Measurements from ENCODE around the gene PRPSAP2. TPM values are rescaled to one million over a fixed set of nuclear protein-coding genes. Genes with fewer than 3 reads are reported as not detected.
"Not testable (repeated sequence)": the region's sequence is repeated elsewhere in the genome, so short reads cannot be mapped to it uniquely, and the experiment has no call there.

PRPSAP2 gene
- 15.9 TPM for total RNA-seq
- long read RNA-seq, partial matches to known transcripts = 0 of 14 reads
- long read RNA-seq, other reads (novel, unspliced or antisense) = 11 of 14 reads

DNA sequence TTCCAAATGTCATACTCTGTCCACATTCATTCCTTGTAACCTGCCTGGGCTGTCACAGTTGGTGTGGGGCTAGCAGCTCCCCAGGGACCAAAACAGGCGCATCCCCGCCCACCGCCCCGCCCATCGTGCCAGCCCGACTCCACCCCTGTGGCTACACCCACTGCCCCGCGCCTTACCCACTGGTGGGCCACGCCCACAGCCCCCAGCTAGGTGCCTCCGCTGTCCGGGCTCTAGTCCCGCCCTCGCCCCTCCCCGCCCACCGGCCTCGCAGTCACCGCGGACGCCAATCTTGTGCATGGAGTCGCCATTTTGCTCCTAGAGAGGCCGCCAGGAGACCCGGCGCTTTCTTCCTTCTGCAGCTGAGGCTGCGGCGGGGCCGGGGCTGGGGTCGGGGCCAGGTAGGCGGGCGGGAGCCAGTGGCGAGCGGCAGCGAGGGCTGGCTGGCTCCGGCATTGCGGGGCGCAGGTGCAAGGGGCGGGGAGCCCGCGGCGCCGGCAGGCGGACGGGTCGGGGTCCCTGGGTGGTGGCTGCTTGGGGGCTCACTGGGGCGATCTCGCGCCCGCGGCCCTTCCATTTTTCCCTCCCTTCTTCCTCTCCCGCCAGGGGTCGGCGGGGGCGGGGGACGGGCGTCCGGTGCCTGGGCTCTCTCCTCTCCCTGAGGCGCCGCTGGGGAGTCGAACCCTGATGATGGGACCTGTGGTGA lies at the start of gene PRPSAP2:
Gene PRPSAP2 (plus strand): TSS at position 268 of the 703 bp plus-strand sequence. CDS start 7,703 bp downstream, outside the sequence.
- intact Hi-C loops (cut with DNase I) = no loop called here
- peak; percentile 97 for ATAC-seq
- peak; percentile 98 for DNase-seq (ENCODE audit: missing footprints)

GRCh38 chr17:18815924-18816323 lies 42.0 kb upstream of the PRPSAP2 start:
- intact Hi-C loops (cut with DNase I); ATAC-seq; DNase-seq (ENCODE audit: missing footprints): not testable (repeated sequence)

DNA sequence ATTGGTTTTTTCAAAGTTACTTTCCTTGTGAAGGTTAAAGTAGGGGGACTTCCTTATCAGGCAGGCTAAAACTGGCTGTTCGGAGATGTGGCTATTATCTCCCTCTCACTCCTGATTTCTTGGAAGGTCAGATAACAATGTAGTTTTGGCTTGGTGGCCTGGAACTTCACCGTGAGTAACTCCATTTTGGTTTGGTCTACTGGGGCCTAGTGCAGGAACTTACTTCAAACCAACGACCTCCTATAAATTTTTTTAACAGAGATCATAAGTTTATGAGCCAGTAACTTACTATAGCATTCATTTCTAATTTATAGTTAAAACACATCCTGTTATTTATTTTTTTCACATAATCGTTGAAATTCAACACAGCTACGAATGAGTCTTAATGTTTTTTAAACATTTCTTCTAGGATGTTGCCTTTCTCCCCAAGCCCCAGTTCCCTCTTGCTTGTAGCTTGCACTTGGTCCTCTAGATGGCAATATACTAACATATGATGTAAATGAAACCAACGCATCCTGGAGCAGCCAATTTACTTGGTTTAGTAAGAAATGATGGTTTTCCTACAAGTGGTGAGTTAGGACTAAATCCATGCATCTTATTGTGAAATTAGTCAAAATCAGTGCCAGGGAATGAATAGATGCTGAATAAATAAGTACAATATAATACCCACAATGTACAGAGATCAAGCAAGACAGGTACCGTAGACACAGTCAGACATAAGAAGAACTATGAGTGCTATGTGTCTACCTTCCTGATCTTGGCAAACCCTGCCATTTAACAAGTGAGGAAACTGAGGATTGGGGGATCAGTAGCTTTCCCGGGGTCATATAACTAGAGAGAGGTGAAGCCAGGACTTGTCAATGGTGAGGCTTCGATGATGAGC lies 41.2 kb upstream of the PRPSAP2 start:
- ATAC-seq = peak; percentile 64
- intact Hi-C loops (cut with DNase I); DNase-seq (ENCODE audit: missing footprints): not testable (repeated sequence)

DNA sequence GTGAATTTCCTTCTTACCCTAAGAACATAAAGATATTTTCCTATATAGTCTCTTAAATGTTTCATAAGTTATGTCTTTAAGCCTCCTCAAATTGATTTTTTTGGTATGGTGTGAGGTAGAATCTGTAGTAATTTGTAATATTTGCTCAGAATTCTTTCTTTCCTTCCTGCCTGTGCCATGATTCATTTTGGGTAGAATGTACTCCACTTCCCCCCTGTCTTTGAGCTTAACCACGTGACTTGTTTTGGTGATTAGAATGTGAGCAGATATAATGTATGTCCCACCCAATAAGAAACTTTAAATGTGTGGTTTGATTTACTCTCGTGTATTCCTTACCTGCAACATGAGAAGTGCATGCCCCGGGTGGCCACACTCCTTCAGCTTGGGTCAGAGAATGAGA lies 36.5 kb upstream of the PRPSAP2 start:
- ATAC-seq; DNase-seq (ENCODE audit: missing footprints): not testable (repeated sequence)

GRCh38 chr17:18827613-18828012 lies 30.3 kb upstream of the PRPSAP2 start:
- ATAC-seq; DNase-seq (ENCODE audit: missing footprints); intact Hi-C loops (cut with DNase I): not testable (repeated sequence)

More for the DNA sequence above, 36.5 kb upstream of the PRPSAP2 start:
- intact Hi-C loops (cut with DNase I) = not testable (repeated sequence)

DNA sequence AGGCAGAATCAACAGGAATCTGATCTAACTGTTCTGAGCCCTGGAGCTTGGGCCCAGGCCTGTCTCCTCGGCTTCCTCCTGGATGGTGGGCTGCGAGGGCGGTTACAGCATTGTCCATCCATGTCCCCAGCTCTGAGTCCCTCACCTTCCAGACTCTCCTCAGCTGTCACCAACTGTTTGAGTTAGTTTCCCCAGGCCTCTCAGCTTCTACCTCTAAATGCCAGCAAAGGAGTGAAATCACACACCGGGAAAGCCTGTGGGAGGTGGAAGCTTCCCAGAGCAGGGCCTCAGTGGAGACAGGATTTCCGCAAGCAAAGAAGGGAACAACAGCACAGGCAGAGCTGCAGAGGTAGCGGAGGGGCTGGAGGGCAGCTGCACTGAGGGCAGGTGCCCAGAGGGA lies 9.4 kb upstream of the PRPSAP2 start:
- no peak for DNase-seq (ENCODE audit: missing footprints)
- intact Hi-C loops (cut with DNase I) = no loop called here
- ATAC-seq = no peak

GRCh38 chr17:18850679-18851078 lies 7.3 kb upstream of the PRPSAP2 start:
- ATAC-seq (no peak), DNase-seq (ENCODE audit: missing footprints) (no peak)
- intact Hi-C loops (cut with DNase I) = no loop called here

DNA sequence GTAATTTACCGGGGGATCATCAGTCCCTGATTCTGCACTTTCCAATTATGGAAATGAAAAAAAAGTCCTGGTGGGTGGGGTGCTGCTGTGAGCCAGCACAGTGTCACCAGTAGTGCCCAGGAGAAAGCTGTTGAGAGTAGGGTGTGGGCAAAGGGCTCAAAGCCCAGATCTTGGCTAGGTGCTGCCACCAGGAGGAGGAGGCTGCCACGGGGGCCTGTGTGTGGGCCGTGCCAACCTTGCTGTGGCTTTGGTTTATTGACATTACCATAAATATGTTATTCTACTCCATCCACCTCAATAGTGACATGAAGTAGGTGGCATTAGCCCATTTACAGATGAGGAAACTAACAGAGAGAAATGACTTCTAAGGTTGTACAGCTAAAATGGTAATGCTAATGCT lies 6.7 kb upstream of the PRPSAP2 start:
- intact Hi-C loops (cut with DNase I) = no loop called here
- ATAC-seq (no peak), DNase-seq (ENCODE audit: missing footprints) (no peak)

GRCh38 chr17:18854956-18855355 lies 3.0 kb upstream of the PRPSAP2 start:
- intact Hi-C loops (cut with DNase I) = no loop called here
- ATAC-seq = no peak
- DNase-seq (ENCODE audit: missing footprints) = no peak

DNA sequence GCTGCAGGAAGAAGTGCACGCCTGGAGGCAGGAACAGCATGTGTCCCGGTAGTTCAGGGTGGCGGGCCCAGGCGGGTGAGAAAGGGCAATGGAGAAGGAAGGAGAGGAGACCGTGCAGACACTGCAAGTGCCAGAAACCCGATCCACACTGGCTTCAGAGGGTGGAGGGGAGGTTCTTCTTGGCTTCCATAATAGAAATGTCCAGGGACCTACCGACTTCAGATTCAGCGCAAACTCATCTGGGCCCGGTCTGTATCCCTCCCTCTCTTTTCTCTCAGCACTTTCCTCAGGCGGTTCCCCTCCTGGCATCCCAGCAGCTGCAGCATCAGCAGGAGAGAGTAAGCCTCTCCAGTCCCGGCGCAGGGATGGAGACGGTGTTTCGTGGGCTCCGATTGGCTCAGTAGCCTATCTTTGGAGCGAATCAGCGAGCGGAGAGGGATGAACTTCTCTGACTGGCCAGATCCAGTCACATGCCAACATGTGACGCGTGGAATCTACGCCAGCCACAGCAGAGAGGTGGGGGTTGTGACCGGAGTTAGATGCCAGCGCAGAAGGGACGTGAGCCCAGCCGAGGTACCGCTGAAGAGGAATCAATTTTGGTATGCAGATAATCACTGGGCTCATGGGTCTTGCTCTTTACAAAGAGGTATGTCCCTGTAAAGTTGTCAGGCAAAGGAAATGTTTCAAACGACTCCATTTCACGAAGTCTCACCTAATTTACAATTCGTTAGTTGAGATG lies 1.9 kb upstream of the PRPSAP2 start:
- intact Hi-C loops (cut with DNase I) = no loop called here
- ATAC-seq (peak; percentile 92), DNase-seq (ENCODE audit: missing footprints) (peak; percentile 95)

DNA sequence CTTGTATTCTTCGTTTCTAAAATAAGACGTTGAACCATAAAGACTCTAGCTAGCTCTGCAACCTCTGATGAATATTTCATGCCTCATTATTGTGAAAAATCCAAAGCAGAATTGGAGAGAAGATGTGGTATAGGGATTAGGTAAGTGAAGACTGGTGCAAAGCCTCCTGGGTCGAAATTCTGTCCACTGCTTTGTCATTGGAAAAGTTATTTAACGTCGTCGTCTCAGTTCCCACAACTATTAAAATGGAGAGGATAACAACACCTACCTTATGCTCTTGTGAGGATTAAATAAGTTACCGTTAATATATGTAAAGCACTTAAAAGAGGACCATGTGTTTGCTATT lies 1.4 kb upstream of the PRPSAP2 start:
- intact Hi-C loops (cut with DNase I) = no loop called here
- DNase-seq (ENCODE audit: missing footprints) (no peak), ATAC-seq (no peak)

- ATAC-seq = no peak
- DNase-seq (ENCODE audit: missing footprints) = no peak
- intact Hi-C loops (cut with DNase I) = no loop called here
Measured at GRCh38 chr17:18858567-18859245, 775 bp downstream of the PRPSAP2 start.

DNA sequence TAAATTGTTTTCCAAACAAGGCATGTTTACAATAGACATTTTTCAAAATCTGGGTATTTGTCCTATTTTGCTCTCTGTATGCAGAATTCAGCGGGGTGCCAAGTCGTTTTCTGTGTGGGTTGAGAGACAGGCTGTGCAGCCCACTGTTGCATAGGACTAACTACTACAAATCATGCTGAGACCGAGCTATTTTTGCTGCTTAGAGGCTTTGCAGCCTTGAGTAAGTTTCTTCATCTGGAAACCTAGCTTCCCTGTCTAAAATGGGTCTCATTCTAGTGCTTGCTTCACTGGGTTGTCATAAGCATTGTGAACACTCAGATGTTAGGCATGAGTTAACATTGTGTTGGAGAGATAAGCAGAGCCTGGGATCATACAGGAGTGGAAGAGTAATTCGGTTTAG lies 1.3 kb downstream of the PRPSAP2 start:
- ATAC-seq = no peak
- no peak for DNase-seq (ENCODE audit: missing footprints)

DNA sequence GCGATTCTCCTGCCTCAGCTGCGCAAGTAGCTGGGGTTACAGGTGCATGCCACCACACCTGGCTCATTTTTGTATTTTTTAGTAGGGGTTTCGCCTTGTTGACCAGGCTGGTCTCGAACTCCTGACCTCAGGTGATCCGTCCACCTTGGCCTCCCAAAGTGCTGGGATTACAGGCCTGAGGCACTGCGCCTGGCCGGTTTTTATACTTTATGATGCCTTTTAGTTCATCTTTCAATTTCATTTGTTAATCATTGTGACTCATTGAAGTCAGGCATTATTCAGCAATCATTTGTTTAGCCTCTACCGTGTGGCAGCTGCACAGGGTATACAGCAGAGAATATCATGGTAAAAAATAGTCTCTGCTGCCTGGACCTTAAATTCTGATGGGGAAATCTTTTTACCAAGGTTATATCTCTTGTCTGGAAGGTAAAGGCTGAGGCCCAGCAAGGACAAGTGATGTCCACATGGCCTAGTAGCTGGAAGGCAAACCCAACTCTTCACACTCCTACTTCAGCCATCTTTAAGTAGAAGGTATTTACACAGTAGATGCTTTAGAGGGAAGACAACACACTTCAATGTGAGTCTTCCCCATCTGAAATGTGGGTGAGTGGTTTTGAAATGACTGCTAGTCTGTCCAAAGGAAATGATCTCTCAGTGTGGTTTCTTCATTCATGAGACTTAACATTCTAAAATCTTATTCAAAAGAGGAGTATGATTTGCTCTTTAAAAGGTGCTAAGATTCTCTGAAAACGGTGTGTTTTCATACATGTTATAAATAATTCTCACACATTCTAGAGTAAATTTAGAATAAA lies 2.4 kb downstream of the PRPSAP2 start:
- DNase-seq (ENCODE audit: missing footprints) (no peak), ATAC-seq (no peak)
- intact Hi-C loops (cut with DNase I) = no loop called here

More for the DNA sequence above, 1.3 kb downstream of the PRPSAP2 start:
- intact Hi-C loops (cut with DNase I) = no loop called here

- ATAC-seq (no peak), DNase-seq (ENCODE audit: missing footprints) (no peak)
- intact Hi-C loops (cut with DNase I) = no loop called here
Measured at GRCh38 chr17:18862011-18862410, 4.1 kb downstream of the PRPSAP2 start.

DNA sequence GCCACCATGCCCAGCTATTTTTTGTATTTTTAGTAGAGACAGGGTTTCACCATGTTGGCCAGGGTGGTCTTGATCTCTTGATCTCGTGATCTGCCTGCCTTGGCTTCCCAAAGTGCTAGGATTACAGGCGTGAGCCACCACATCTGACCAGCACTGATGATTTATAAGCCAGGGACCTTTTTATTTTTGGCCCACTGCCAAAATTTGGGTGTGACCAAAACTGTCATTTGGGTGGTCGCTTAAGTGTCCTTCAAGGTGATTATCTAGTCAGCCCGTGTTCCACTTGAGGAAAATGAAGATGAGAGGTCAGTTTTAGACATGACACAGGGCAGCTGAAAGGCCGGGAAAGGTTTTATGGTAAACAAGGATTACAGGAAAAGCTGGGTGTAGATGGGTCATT lies 7.1 kb downstream of the PRPSAP2 start:
- intact Hi-C loops (cut with DNase I); ATAC-seq; DNase-seq (ENCODE audit: missing footprints): not testable (repeated sequence)

- ATAC-seq = no peak
- intact Hi-C loops (cut with DNase I) = no loop called here
- DNase-seq (ENCODE audit: missing footprints) = no peak
Measured at GRCh38 chr17:18866866-18867813, 9.2 kb downstream of the PRPSAP2 start.

Data from Right ventricle myocardium inferior (tissue), 1 donor.